ENCODE data around the gene GPR107. TPM values are rescaled to one million over a fixed set of nuclear protein-coding genes. Genes with fewer than 3 reads are reported as not detected.
A peak's percentile ranks its signal among the peaks of the same experiment; 100 is the strongest.
"Not testable (repeated sequence)": the region's sequence is repeated elsewhere in the genome, so short reads cannot be mapped to it uniquely, and the experiment has no call there.

Gene GPR107
- total RNA-seq (2014; rRNA removed; shearing (Covaris generic)): 8.7 and 10.4 TPM in 2 replicates
- 24.3 and 28.8 TPM in 2 replicates for total RNA-seq (2022)
- Bru-seq, nascent RNA: percentile 70 among the genes with signal in this experiment
- percentile 77 among the genes with signal in this experiment for BruChase-seq, experiment 1, labeled RNA remaining after a 6-hour chase
- percentile 76 among the genes with signal in this experiment for BruChase-seq, experiment 2, labeled RNA remaining after a 2-hour chase
- long read RNA-seq, full-length matches to known transcripts: 1 of 16 reads
- long read RNA-seq, partial matches to known transcripts: 2 of 16 reads
- long read RNA-seq, other reads (novel, unspliced or antisense): 13 of 16 reads

- BruUV-seq (replicated peaks): no TSS peak
- Histone ChIP-seq H4K20me1 (ENCODE audit: insufficient read depth, low read length) (no peaks in the 10 kb centered on the region; the same call in 1 of the 2 replicates), H3K27ac (ENCODE audit: low read depth, low read length, poor library complexity, severe bottlenecking) (peak within 1 kb of the TSS; percentile 50), H2AFZ (ENCODE audit: low read length) (peak within 1 kb of the TSS; percentile 59), H3K4me2 (ENCODE audit: low read length) (peak within 1 kb of the TSS; percentile 99), H3K9me2 (ENCODE audit: insufficient read depth, low read length) (no peaks in the 10 kb centered on the region), H3K36me3 (ENCODE audit: insufficient read depth, low read length) (peaks cover 9% of the 10 kb centered on the region; the same call in 1 of the 2 replicates), H3K9me3 (ENCODE audit: low read length) (no peaks in the 10 kb centered on the region), H3K79me2 (ENCODE audit: insufficient read depth, low read depth, low read length) (peaks cover 73% of the 10 kb centered on the region), H3K4me3 (ENCODE audit: low read depth, low read length, poor library complexity, severe bottlenecking) (peak within 1 kb of the TSS; percentile 92), H3K4me1 (ENCODE audit: insufficient read depth, low read length, poor library complexity, severe bottlenecking) (peaks cover 52% of the 10 kb centered on the region)
- intact Hi-C loops (cut with micrococcal nuclease; ENCODE audit: unreplicated experiment): no loop called here
- TF ChIP-seq CTCF (conservative IDR thresholded peaks at IDR 0.05; ENCODE audit: low read length): no peak
- TF ChIP-seq EZH2phosphoT487 (IDR thresholded peaks at IDR 0.05; ENCODE audit: borderline replicate concordance, low read depth, low read length): no peak
- peak; percentile 75 for DNase-seq (ENCODE audit: low spot score)
- POLR2A ChIA-PET: interaction anchor here (0.8 to 1.8 kb wide), 10 partner anchors 8 to 169 kb away, joined by 3 to 10 read pairs (median 4); partner anchors contain the start of gene FNBP1
- CTCF ChIA-PET (ENCODE audit: unreplicated experiment): no interaction called here
These were observed at the start of gene GPR107 for GRCh38 chr9:130053504-130054324. Gene GPR107, plus strand, starts transcription at chr9:130053906. Its CDS starts 27 bp downstream, at chr9:130053933.

- DNase-seq (ENCODE audit: low spot score): no peak
- peaks cover 10% of the 10 kb centered on the region; the same call in 1 of the 2 replicates for H4K20me1 ChIP-seq (ENCODE audit: insufficient read depth, low read length)
These were observed 49.7 kb upstream of the GPR107 start for GRCh38 chr9:130003943-130004552.

GRCh38 chr9:130006952-130007351 is 46.8 kb upstream of the GPR107 start:
- peaks cover 20% of the 10 kb centered on the region; the same call in 1 of the 2 replicates for H4K20me1 ChIP-seq (ENCODE audit: insufficient read depth, low read length)
- POLR2A ChIA-PET: interaction anchor here (0.6 to 1.7 kb wide), 3 partner anchors 18 to 45 kb away, joined by 4 read pairs; no protein-coding TSS in a partner anchor
- peak overlapping the region; percentile 19 for H3K4me3 ChIP-seq (ENCODE audit: low read depth, low read length, poor library complexity, severe bottlenecking)

More at GRCh38 chr9:130003943-130004552, 49.7 kb upstream of the GPR107 start:
- Histone ChIP-seq H3K79me2 (ENCODE audit: insufficient read depth, low read depth, low read length) (peaks cover 97% of the 10 kb centered on the region), H3K36me3 (ENCODE audit: insufficient read depth, low read length) (peaks cover 64% of the 10 kb centered on the region), H3K9me2 (ENCODE audit: insufficient read depth, low read length) (no peaks in the 10 kb centered on the region), H3K4me3 (ENCODE audit: low read depth, low read length, poor library complexity, severe bottlenecking) (no peak overlapping the region), H2AFZ (ENCODE audit: low read length) (no peak overlapping the region), H3K4me1 (ENCODE audit: insufficient read depth, low read length, poor library complexity, severe bottlenecking) (peaks cover 73% of the 10 kb centered on the region), H3K4me2 (ENCODE audit: low read length) (no peak overlapping the region), H3K9me3 (ENCODE audit: low read length) (no peaks in the 10 kb centered on the region), H3K27ac (ENCODE audit: low read depth, low read length, poor library complexity, severe bottlenecking) (peak overlapping the region; percentile 12)
- POLR2A ChIA-PET: interaction anchor here (1.2 kb wide), 1 partner anchor 9 kb away, joined by 7 read pairs; no protein-coding TSS in a partner anchor
- TF ChIP-seq EZH2phosphoT487 (IDR thresholded peaks at IDR 0.05; ENCODE audit: borderline replicate concordance, low read depth, low read length): no peak
- TF ChIP-seq CTCF (conservative IDR thresholded peaks at IDR 0.05; ENCODE audit: low read length): no peak
- BruUV-seq (replicated peaks): no TSS peak
- intact Hi-C loops (cut with micrococcal nuclease; ENCODE audit: unreplicated experiment): no loop called here
- CTCF ChIA-PET (ENCODE audit: unreplicated experiment): no interaction called here

More at GRCh38 chr9:130006952-130007351, 46.8 kb upstream of the GPR107 start:
- BruUV-seq (replicated peaks); DNase-seq (ENCODE audit: low spot score); intact Hi-C loops (cut with micrococcal nuclease; ENCODE audit: unreplicated experiment); CTCF ChIA-PET (ENCODE audit: unreplicated experiment); H2AFZ ChIP-seq (ENCODE audit: low read length); H3K9me3 ChIP-seq (ENCODE audit: low read length); H3K9me2 ChIP-seq (ENCODE audit: insufficient read depth, low read length): not testable (repeated sequence)
- Histone ChIP-seq H3K27ac (ENCODE audit: low read depth, low read length, poor library complexity, severe bottlenecking) (peak overlapping the region; percentile 67), H3K36me3 (ENCODE audit: insufficient read depth, low read length) (peaks cover 47% of the 10 kb centered on the region), H3K79me2 (ENCODE audit: insufficient read depth, low read depth, low read length) (peaks cover 99% of the 10 kb centered on the region), H3K4me2 (ENCODE audit: low read length) (peak overlapping the region; percentile 55), H3K4me1 (ENCODE audit: insufficient read depth, low read length, poor library complexity, severe bottlenecking) (peaks cover 81% of the 10 kb centered on the region)
